ENCODE data around the gene DSG1. TPM values are rescaled to one million over a fixed set of nuclear protein-coding genes. Genes with fewer than 3 reads are reported as not detected.

Gene DSG1
- total RNA-seq, 1 experiment from 2014 or later: not detected

- Histone ChIP-seq H3K4me2 (ENCODE audit: insufficient read depth, insufficient read length, low read length) (no peak overlapping the region), H3K27me3 (ENCODE audit: insufficient read depth, low read length) (no peaks in the 10 kb centered on the region), H4K91ac (ENCODE audit: insufficient read length, low read depth, low read length) (no peak overlapping the region), H4K8ac (replicated peaks; ENCODE audit: insufficient read length, low read depth, low read length) (no peak overlapping the region), H3K23me2 (ENCODE audit: insufficient read length, low read depth, low read length, poor library complexity, severe bottlenecking) (no peaks in the 10 kb centered on the region), H4K5ac (ENCODE audit: insufficient read length, low read depth, low read length) (no peak overlapping the region), H2BK20ac (ENCODE audit: low read depth, low read length, poor library complexity, severe bottlenecking) (no peak overlapping the region), H2BK12ac (ENCODE audit: insufficient read length, low read depth, low read length) (no peak overlapping the region), H3K56ac (ENCODE audit: insufficient read length, low read depth, low read length) (no peak overlapping the region), H3K9me3 (ENCODE audit: control insufficient read depth, low read depth, low read length) (no peaks in the 10 kb centered on the region), H2AK5ac (ENCODE audit: insufficient read length, low read length) (no peak overlapping the region), H2BK5ac (ENCODE audit: insufficient read length, low read length) (no peak overlapping the region), H3K18ac (ENCODE audit: insufficient read length, low read depth, low read length) (no peak overlapping the region), H2AFZ (ENCODE audit: low read length) (no peak overlapping the region), H3K14ac (ENCODE audit: insufficient read depth, low read length) (no peak overlapping the region), H3K9ac (ENCODE audit: extremely low read depth, insufficient read length, low read length) (no peak overlapping the region), H2BK15ac (ENCODE audit: low read depth, low read length) (no peak overlapping the region), H4K20me1 (ENCODE audit: control insufficient read depth, insufficient read depth, insufficient read length) (no peaks in the 10 kb centered on the region), H2BK120ac (ENCODE audit: low read depth, low read length, poor library complexity, severe bottlenecking) (no peak overlapping the region), H3T11ph (ENCODE audit: low read length) (no peak overlapping the region), H3K79me1 (ENCODE audit: insufficient read depth, low read depth, low read length, poor library complexity, severe bottlenecking) (no peaks in the 10 kb centered on the region), H3K79me2 (ENCODE audit: insufficient read depth, low read length) (no peaks in the 10 kb centered on the region), H3K4me1 (ENCODE audit: insufficient read depth, low read length) (no peaks in the 10 kb centered on the region), H3K23ac (ENCODE audit: insufficient read length, low read depth, low read length) (no peak overlapping the region), H3K27ac (ENCODE audit: insufficient read length, low read depth, low read length) (no peak overlapping the region), H3K4ac (ENCODE audit: low read depth, low read length) (no peak overlapping the region)
- Mint-ChIP-seq H3K27ac (no peak overlapping the region; a peak in 1 of 7 replicates), H3K9me3 (no peaks in the 10 kb centered on the region), H3K27me3 (ENCODE audit: low read depth) (no peaks in the 10 kb centered on the region), H3K4me1 (peaks cover 1 to 4% of the 10 kb centered on the region in 2 experiments; a peak in 2 of 4 replicates), H3K4me3 (no peak overlapping the region), H3K36me3 (ENCODE audit: insufficient read depth in 1 of 3, low read depth in 3 of 3) (no peaks in the 10 kb centered on the region)
- WGBS (ENCODE audit: extremely low coverage, insufficient read length, low lambda C conversion rate): no CpG with 5 or more reads among the region's 3 CpGs
- DNase-seq: no peak
- no peak for TF ChIP-seq CTCF (conservative IDR thresholded peaks at IDR 0.05)
Measured at GRCh38 chr18:31393286-31393685, 75.3 kb downstream of the DSG1 start.

Measured in H9 (cell line).